HUES6 (cell line): ENCODE results near the gene TSSC4.
A peak's percentile ranks its signal among the peaks of the same experiment; 100 is the strongest.

Experiments used
- H3K27ac ChIP-seq: 2 replicates; pipeline ENCODE4 v1.7.0; 2013; ENCODE audit warnings: low read depth, mild to moderate bottlenecking, low read length, inconsistent platforms
- H3K27me3 ChIP-seq: 2 replicates; pipeline ENCODE4 v1.6.1; 2013; ENCODE audit warnings: low read length; ENCODE audit not compliant: control insufficient read depth, insufficient read depth
- H3K36me3 ChIP-seq: 2 replicates; pipeline ENCODE4 v1.6.1; 2013; ENCODE audit warnings: low read length; ENCODE audit not compliant: control insufficient read depth, insufficient read depth
- H3K4me1 ChIP-seq: 2 replicates; pipeline ENCODE4 v1.6.1; 2013; ENCODE audit warnings: low read length; ENCODE audit not compliant: control insufficient read depth, insufficient read depth
- H3K4me3 ChIP-seq: 2 replicates; pipeline ENCODE4 v1.5.1; 2013; ENCODE audit warnings: low read depth, low read length
- H3K9ac ChIP-seq: one replicate; pipeline ENCODE4 v1.6.1; 2013; ENCODE audit warnings: mild to moderate bottlenecking, low read length
- H3K9me3 ChIP-seq: 2 replicates; pipeline ENCODE4 v1.6.1; 2013; ENCODE audit warnings: low read depth, low read length; ENCODE audit not compliant: control insufficient read depth, insufficient read depth

Gene TSSC4

DNA sequence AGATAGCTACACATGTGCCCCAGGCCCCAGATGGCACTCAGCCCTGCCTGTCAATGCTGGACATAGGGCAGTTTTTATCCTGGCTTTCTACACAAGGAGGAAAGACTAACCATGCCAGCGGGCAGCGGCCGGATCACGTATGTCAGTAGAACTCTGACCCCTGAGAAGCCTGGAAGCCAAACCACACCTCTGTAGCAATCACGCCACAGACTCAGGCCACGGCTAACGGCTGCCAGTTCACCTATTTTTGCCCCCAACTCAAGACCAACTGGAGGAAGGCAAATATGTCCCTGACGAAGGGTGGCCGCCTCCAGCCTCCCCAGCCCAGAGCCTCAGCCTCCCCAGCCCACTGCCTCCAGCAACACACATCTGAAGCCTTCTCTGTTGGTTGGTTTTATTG is 30.7 kb upstream of the TSSC4 start:
- Histone ChIP-seq H3K9ac (no peak overlapping the region), H3K36me3 (no peaks in the 10 kb centered on the region), H3K9me3 (no peaks in the 10 kb centered on the region)

DNA sequence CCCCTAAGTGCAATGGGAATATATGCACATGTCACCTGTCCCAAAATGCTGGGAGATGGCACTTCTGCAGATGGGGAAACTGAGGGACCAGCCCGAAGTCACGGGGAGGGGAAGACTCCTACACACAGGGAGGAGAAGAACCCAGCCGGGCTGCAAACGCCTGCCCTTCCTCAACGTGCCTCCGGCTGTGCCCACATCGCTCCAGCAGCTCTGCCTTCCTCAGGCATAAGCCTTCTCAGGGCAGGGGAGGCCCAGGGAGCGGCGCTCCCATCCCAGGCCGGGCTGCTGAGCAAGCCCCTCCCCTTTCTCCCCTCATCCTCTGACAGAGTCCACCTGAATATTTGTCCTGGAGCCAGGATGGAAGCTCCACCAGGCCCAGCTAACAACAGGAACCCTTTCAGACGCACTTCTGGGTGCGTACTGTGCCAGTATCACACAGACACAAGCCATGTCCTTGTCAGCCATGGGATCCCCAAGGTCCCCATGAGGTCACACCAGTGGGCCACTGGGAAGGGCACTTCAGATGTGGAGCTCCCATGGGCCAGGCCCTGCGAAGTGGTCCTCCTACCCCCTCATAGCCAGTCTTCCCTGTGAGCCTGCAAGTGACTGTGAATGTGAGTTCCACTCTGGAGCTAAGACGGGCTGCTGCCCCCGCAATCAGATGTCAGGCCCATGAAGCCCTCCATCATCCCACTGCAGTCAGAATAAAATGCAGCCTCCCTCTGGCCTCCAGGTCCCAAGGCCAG is 25.9 kb upstream of the TSSC4 start:
- no peak overlapping the region for H3K27ac ChIP-seq
- H3K27me3 ChIP-seq: peaks cover 3% of the 10 kb centered on the region; the same call in 1 of the 2 replicates
- H3K9me3 ChIP-seq: no peaks in the 10 kb centered on the region
- H3K4me3 ChIP-seq: no peak overlapping the region
- no peak overlapping the region for H3K9ac ChIP-seq
- peaks cover 1% of the 10 kb centered on the region; the same call in 1 of the 2 replicates for H3K36me3 ChIP-seq
- H3K4me1 ChIP-seq: peaks cover 22% of the 10 kb centered on the region

More for the DNA sequence above, 30.7 kb upstream of the TSSC4 start:
- H3K4me3 ChIP-seq: no peak overlapping the region
- H3K27ac ChIP-seq: no peak overlapping the region
- no peaks in the 10 kb centered on the region for H3K27me3 ChIP-seq
- H3K4me1 ChIP-seq: peaks cover 4% of the 10 kb centered on the region; the same call in 1 of the 2 replicates

GRCh38 chr11:2375341-2375853 is 25.2 kb upstream of the TSSC4 start:
- Histone ChIP-seq H3K9ac (no peak overlapping the region), H3K4me1 (peaks cover 30% of the 10 kb centered on the region), H3K9me3 (no peaks in the 10 kb centered on the region), H3K4me3 (no peak overlapping the region), H3K27me3 (peaks cover 3% of the 10 kb centered on the region; the same call in 1 of the 2 replicates), H3K36me3 (peaks cover 7% of the 10 kb centered on the region; the same call in 1 of the 2 replicates), H3K27ac (no peak overlapping the region)

DNA sequence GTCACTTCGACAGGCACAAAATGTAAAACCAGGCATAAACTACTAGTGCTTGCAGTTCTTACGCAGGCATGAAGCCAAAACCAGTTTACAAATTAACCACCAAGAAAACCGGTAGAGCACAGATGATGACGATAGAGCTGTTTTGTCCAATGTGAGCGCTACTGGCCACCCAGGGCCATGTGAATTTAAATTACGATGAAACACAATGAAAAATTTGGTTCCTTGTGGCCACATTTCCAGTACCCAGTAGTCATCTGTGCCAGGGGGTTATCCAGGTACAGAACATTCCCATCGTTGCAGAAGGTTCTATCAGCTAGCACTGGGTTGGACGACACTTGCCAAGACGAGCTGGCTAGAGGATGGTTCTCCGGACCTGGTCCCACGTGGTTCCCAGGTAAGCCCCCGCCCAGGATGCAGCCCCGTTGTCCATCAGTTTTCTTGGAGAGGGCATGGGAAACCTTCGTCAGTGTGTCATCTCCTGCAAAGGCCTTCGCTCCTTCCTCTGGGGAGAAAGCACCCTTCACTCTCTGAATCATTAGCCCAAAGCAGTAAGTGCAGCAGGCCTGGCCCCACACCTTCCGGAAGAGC is 24.5 kb upstream of the TSSC4 start:
- H3K9me3 ChIP-seq: no peaks in the 10 kb centered on the region
- peaks cover 11% of the 10 kb centered on the region; the same call in 1 of the 2 replicates for H3K36me3 ChIP-seq
- H3K4me3 ChIP-seq: peak overlapping the region; percentile 81; the same call in 1 of the 2 replicates
- peaks cover 37% of the 10 kb centered on the region for H3K4me1 ChIP-seq
- H3K9ac ChIP-seq: no peak overlapping the region
- no peak overlapping the region for H3K27ac ChIP-seq
- peaks cover 3% of the 10 kb centered on the region; the same call in 1 of the 2 replicates for H3K27me3 ChIP-seq

GRCh38 chr11:2376751-2377451 is 23.6 kb upstream of the TSSC4 start, which contains the start of gene CD81:
Gene CD81, plus strand, starts transcription at chr11:2377310. Its CDS starts 240 bp downstream, at chr11:2377550.
- peak within 1 kb of the TSS; percentile 86 for H3K27ac ChIP-seq
- peak within 1 kb of the TSS; percentile 93 for H3K9ac ChIP-seq
- H3K27me3 ChIP-seq: peaks cover 3% of the 10 kb centered on the region; the same call in 1 of the 2 replicates
- peaks cover 11% of the 10 kb centered on the region; the same call in 1 of the 2 replicates for H3K36me3 ChIP-seq
- peaks cover 45% of the 10 kb centered on the region for H3K4me1 ChIP-seq
- no peaks in the 10 kb centered on the region for H3K9me3 ChIP-seq
- H3K4me3 ChIP-seq: peak within 1 kb of the TSS; percentile 99

GRCh38 chr11:2377511-2378443 is 22.8 kb upstream of the TSSC4 start:
- Histone ChIP-seq H3K4me1 (peaks cover 54% of the 10 kb centered on the region), H3K27ac (peak overlapping the region; percentile 86), H3K4me3 (peak overlapping the region; percentile 99), H3K36me3 (peaks cover 14% of the 10 kb centered on the region; the same call in 1 of the 2 replicates), H3K9me3 (no peaks in the 10 kb centered on the region), H3K9ac (peak overlapping the region; percentile 93), H3K27me3 (peaks cover 3% of the 10 kb centered on the region; the same call in 1 of the 2 replicates)

GRCh38 chr11:2378527-2379210 is 21.9 kb upstream of the TSSC4 start:
- H3K27ac ChIP-seq: peak overlapping the region; percentile 86; the same call in 1 of the 2 replicates
- peak overlapping the region; percentile 93 for H3K9ac ChIP-seq
- H3K27me3 ChIP-seq: peaks cover 3% of the 10 kb centered on the region; the same call in 1 of the 2 replicates
- peak overlapping the region; percentile 99 for H3K4me3 ChIP-seq
- H3K36me3 ChIP-seq: peaks cover 14% of the 10 kb centered on the region; the same call in 1 of the 2 replicates
- no peaks in the 10 kb centered on the region for H3K9me3 ChIP-seq
- peaks cover 63% of the 10 kb centered on the region for H3K4me1 ChIP-seq

- Histone ChIP-seq H3K9ac (peak overlapping the region; percentile 48), H3K4me1 (peaks cover 65% of the 10 kb centered on the region), H3K4me3 (peak overlapping the region; percentile 38; the same call in 1 of the 2 replicates), H3K27me3 (peaks cover 3% of the 10 kb centered on the region; the same call in 1 of the 2 replicates), H3K36me3 (peaks cover 15% of the 10 kb centered on the region; the same call in 1 of the 2 replicates), H3K9me3 (no peaks in the 10 kb centered on the region), H3K27ac (peak overlapping the region; percentile 32; the same call in 1 of the 2 replicates)
These were observed 20.9 kb upstream of the TSSC4 start for GRCh38 chr11:2379466-2380174.

DNA sequence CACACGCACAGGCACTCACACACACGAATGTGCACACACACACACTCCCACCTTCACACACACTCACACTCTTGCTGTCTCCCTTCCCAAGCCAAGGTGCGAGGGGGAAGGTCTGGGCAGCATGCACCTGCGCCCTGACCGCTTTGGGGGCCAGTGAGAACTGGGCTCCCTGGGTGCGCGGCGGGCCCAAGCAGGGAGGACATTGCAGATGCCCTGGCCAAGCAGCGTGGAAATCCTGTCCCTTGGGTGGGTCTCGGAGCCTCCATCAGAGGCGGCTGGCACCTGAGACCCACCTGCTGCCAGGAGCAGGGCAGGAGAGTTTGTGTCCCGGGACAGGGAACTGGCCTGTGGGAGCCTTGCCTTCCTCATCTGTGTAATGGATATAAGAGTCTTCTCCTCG is 20.2 kb upstream of the TSSC4 start:
- Histone ChIP-seq H3K9me3 (no peaks in the 10 kb centered on the region), H3K4me1 (peaks cover 61% of the 10 kb centered on the region), H3K9ac (peak overlapping the region; percentile 31), H3K36me3 (peaks cover 23% of the 10 kb centered on the region; the same call in 1 of the 2 replicates), H3K4me3 (peak overlapping the region; percentile 38; the same call in 1 of the 2 replicates), H3K27me3 (peaks cover 3% of the 10 kb centered on the region; the same call in 1 of the 2 replicates), H3K27ac (0 out of 2 replicates have a peak overlapping the region, but pooled peaks have one; percentile 26)
